Activated CD8-positive, alpha-beta T cell treated with anti-CD3 and anti-CD28 coated beads for 36 hours (primary cell): Measurements from ENCODE around the gene GNRHR. TPM values are rescaled to one million over a fixed set of nuclear protein-coding genes. Genes with fewer than 3 reads are reported as not detected.
A peak's percentile ranks its signal among the peaks of the same experiment; 100 is the strongest.

ENCODE experiments used
- ATAC-seq: fragments of 200-7000 bp; cut with Tn5 transposase; one replicate; pipeline ENCODE4 v1.10.0; 2021; ENCODE audit warnings: mild to moderate bottlenecking, moderate library complexity
- CTCF ChIA-PET: fragments of 350-600 bp; sonication (Branson Sonifier 250); formaldehyde crosslinking; loops from one replicate; lab custom pipeline; 2021; ENCODE audit warnings: antibody characterized with exemption; lab: Charles Lee
- POLR2A ChIA-PET: fragments of 350-600 bp; sonication (Branson Sonifier 250); formaldehyde crosslinking; loops from one replicate; lab custom pipeline; 2021; ENCODE audit warnings: antibody characterized with exemption; lab: Charles Lee
- DNase-seq: peaks from one replicate; pipeline ENCODE4 v3.0.0-alpha.2; 2020
- H3K27ac Mint-ChIP-seq: one replicate; pipeline ENCODE4 v1.8.0; 2021; ENCODE audit warnings: mild to moderate bottlenecking, mixed read lengths
- H3K27me3 Mint-ChIP-seq: one replicate; pipeline ENCODE4 v1.8.0; 2021; ENCODE audit warnings: mixed read lengths
- H3K36me3 Mint-ChIP-seq: one replicate; pipeline ENCODE4 v1.8.0; 2021; ENCODE audit warnings: low read depth, mixed read lengths
- H3K4me1 Mint-ChIP-seq: one replicate; pipeline ENCODE4 v1.8.0; 2021; ENCODE audit warnings: low read depth, mixed read lengths
- H3K4me3 Mint-ChIP-seq: one replicate; pipeline ENCODE4 v1.8.0; 2021; ENCODE audit warnings: mild to moderate bottlenecking, moderate library complexity, mixed read lengths
- H3K9me3 Mint-ChIP-seq: one replicate; pipeline ENCODE4 v1.8.0; 2021; ENCODE audit warnings: mixed read lengths
- intact Hi-C: fragments of 100-400 bp; cut with micrococcal nuclease; formaldehyde crosslinking; loops from one replicate; pipeline ENCODE4 v1.10.0; 2022
- total RNA-seq, 2 experiments: library from RNA; stranded (reverse); gene quantifications; one replicate each; pipeline ENCODE4 v1.2.3, GENCODE V29; 2021
- TF ChIP-seq, protein P1 (sequence below): fragments of 200-600 bp; IDR thresholded peaks from one replicate; pipeline ENCODE4 v1.8.0; 2022; ENCODE audit warnings: antibody characterized with exemption, mild to moderate bottlenecking

GNRHR gene
- total RNA-seq, 2 experiments from 2014 or later, result not detected

DNA sequence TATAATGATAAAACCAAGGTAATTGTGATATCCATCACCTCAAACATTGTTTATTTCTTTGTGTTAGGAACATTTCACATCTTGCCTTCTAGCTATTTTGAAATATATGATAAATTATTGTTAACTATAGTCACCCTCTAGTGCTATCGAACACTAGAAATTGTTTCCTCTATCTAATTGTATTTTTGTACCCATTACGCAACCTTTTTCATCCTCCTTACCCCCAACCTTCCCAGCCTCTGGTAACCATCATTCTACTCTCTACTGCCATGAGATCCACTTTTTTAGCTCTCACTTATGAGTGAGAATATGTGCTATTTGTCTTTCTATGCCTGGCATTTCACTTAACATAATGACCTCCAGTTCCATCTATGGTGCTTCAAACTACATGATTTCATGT lies 49.3 kb downstream of the GNRHR start:
- H3K9me3 Mint-ChIP-seq, result peaks cover 14% of the 10 kb centered on the region
- no peak overlapping the region for H3K27ac Mint-ChIP-seq
- peaks cover 51% of the 10 kb centered on the region for H3K4me1 Mint-ChIP-seq
- CTCF ChIA-PET, result no interaction called here
- TF ChIP-seq, protein P1, sequence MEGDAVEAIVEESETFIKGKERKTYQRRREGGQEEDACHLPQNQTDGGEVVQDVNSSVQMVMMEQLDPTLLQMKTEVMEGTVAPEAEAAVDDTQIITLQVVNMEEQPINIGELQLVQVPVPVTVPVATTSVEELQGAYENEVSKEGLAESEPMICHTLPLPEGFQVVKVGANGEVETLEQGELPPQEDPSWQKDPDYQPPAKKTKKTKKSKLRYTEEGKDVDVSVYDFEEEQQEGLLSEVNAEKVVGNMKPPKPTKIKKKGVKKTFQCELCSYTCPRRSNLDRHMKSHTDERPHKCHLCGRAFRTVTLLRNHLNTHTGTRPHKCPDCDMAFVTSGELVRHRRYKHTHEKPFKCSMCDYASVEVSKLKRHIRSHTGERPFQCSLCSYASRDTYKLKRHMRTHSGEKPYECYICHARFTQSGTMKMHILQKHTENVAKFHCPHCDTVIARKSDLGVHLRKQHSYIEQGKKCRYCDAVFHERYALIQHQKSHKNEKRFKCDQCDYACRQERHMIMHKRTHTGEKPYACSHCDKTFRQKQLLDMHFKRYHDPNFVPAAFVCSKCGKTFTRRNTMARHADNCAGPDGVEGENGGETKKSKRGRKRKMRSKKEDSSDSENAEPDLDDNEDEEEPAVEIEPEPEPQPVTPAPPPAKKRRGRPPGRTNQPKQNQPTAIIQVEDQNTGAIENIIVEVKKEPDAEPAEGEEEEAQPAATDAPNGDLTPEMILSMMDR, result no peak
- ATAC-seq (no peak), DNase-seq (no peak)
- no peak overlapping the region for H3K4me3 Mint-ChIP-seq
- POLR2A ChIA-PET, result no interaction called here
- no peaks in the 10 kb centered on the region for H3K27me3 Mint-ChIP-seq
- intact Hi-C loops, result loop anchor here (5.0 kb wide), 1 partner anchor 158 kb away; the partner anchor contains the start of gene CENPC
- H3K36me3 Mint-ChIP-seq, result peaks cover 46% of the 10 kb centered on the region

DNA sequence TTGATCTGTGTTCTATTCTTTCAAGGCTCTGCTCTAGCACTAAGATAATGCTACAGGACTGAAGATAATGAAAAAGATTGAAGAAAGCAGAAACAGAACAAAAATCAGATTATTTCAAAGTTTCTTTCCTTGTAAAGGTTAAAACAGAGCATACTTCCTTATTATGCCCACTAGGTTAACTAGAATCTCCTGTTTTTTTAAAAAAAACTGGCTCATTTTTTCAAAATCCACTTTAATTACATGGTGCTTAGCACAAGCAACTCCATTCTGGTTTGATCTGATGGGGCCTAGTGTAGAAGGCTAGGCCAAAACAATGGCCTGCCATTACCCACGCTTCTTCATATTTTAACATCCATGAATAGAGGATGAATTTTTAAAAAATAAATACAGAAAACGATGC lies 52.0 kb downstream of the GNRHR start:
- ChIA-PET POLR2A (interaction anchor here (1.4 kb wide), 1 partner anchor 157 kb away, joined by 4 read pairs; the partner anchor contains the start of gene CENPC), CTCF (interaction anchor here (2.8 kb wide), 1 partner anchor 159 kb away, joined by 11 read pairs; no protein-coding TSS in a partner anchor)
- H3K27ac Mint-ChIP-seq, result peak overlapping the region; percentile 97
- peak overlapping the region; percentile 83 for H3K4me3 Mint-ChIP-seq
- TF ChIP-seq, protein P1, result no peak
- DNase-seq (no peak), ATAC-seq (no peak)
- H3K36me3 Mint-ChIP-seq, result peaks cover 33% of the 10 kb centered on the region
- peaks cover 63% of the 10 kb centered on the region for H3K4me1 Mint-ChIP-seq
- peaks cover 12% of the 10 kb centered on the region for H3K9me3 Mint-ChIP-seq
- no peaks in the 10 kb centered on the region for H3K27me3 Mint-ChIP-seq
- intact Hi-C loops, result loop anchor here (5.0 kb wide), 1 partner anchor 155 kb away; the partner anchor contains the start of gene CENPC

DNA sequence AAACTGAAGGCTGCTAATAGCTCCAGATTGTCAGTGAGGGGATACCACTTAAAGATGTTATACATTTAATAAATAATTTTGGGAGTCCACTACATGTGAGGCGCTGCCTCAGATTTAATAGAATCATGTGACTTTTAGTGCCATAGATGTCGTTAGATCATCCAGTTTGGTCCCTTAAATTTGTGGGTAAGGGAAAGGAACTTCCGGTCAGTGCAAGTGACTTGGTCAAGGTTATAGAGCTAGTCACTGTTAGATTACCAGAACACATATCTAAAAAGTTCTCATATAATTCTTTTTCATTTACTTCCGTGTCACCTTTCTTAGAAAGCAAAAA lies 52.7 kb downstream of the GNRHR start:
- DNase-seq (no peak), ATAC-seq (no peak)
- peaks cover 8% of the 10 kb centered on the region for H3K9me3 Mint-ChIP-seq
- TF ChIP-seq, protein P1, result no peak
- CTCF ChIA-PET, result interaction anchor here (1.0 to 3.3 kb wide), 7 partner anchors 10 to 158 kb away, joined by 3 to 23 read pairs (median 4); no protein-coding TSS in a partner anchor
- peak overlapping the region; percentile 97 for H3K27ac Mint-ChIP-seq
- peaks cover 29% of the 10 kb centered on the region for H3K36me3 Mint-ChIP-seq
- no peaks in the 10 kb centered on the region for H3K27me3 Mint-ChIP-seq
- H3K4me3 Mint-ChIP-seq, result peak overlapping the region; percentile 83
- H3K4me1 Mint-ChIP-seq, result peaks cover 60% of the 10 kb centered on the region
- intact Hi-C loops, result loop anchor here (5.0 kb wide), 1 partner anchor 154 kb away; the partner anchor contains the start of gene CENPC
- POLR2A ChIA-PET, result interaction anchor here (0.6 to 1.5 kb wide), 4 partner anchors 10 to 147 kb away, joined by 3 to 6 read pairs (median 4); no protein-coding TSS in a partner anchor

DNA sequence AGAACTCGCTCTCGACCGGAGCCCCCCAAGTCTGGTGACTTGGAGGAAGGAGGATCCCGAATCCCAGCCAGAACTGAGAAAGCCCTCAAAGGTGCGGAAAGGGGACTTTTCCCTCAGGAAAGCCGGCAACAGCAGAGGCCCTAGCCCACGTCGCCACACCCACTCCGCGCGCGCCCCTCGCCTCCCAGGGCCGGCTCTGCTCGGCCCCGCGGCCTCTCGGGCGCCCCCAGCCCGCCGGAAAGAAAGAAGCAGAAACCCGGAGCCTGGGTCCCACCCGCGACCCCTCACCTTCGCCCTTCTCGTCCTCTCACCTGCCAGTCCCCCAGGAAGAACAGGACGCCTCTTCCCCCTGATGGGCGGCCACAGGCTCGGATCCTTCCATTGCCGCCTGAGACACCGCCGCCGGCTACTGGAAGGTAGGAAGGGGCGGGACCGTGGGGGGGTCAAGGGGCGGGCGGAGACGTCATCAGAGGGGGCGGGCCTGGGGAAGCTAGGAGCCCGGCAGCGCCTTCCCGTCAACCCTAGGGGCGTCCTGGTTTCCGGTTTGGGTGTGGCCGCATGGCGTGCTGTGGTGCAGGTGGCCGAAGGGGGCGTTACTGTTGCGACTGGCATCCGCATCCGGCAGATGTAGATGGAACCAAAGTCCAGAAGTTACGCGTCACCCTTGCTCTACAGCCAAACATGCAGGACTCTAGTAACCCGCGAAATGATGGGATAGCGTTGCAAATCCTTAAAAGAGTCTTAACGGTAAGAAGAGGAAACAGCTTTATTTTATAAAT lies 53.3 kb downstream of the GNRHR start, which contains the start of gene UBA6:
TSS of gene UBA6 (minus strand) at position 418 of the 779 bp plus-strand sequence. CDS start at position 382, 36 bp downstream.
- POLR2A ChIA-PET, result interaction anchor here (0.6 to 1.5 kb wide), 4 partner anchors 9 to 147 kb away, joined by 3 to 6 read pairs (median 4); no protein-coding TSS in a partner anchor
- Mint-ChIP-seq H3K27me3 (no peaks in the 10 kb centered on the region), H3K4me1 (peaks cover 57% of the 10 kb centered on the region), H3K9me3 (peaks cover 3% of the 10 kb centered on the region), H3K27ac (peak within 1 kb of the TSS; percentile 97), H3K36me3 (peaks cover 25% of the 10 kb centered on the region), H3K4me3 (peak within 1 kb of the TSS; percentile 83)
- intact Hi-C loops, result loop anchor here (5.0 kb wide), 1 partner anchor 154 kb away; the partner anchor contains the start of gene CENPC
- ATAC-seq (peak; percentile 98), DNase-seq (peak; percentile 97)
- TF ChIP-seq, protein P1, result peak; percentile 43
- CTCF ChIA-PET, result interaction anchor here (0.7 to 3.3 kb wide), 14 partner anchors 10 to 165 kb away, joined by 3 to 23 read pairs (median 4); no protein-coding TSS in a partner anchor
